Stimulated activated CD4-positive, alpha-beta T cell treated with anti-CD3 and anti-CD28 coated beads, Interleukin-15, amount 100 ng/mL, for 48 hours (primary cell): ENCODE results near the gene DAPK1.

Experiments
- DNase-seq, 2 donors: peaks; one replicate each; pipeline ENCODE4 v3.0.0-alpha.2; 2020; ENCODE audit warnings: low read depth in 2 of 2

DAPK1 gene

GRCh38 chr9:87711857-87712800 is 214.5 kb downstream of the DAPK1 start:
- no peak for DNase-seq

GRCh38 chr9:87712801-87713277 is 215.2 kb downstream of the DAPK1 start:
- no peak for DNase-seq

- peak; percentile 53 to 57 for DNase-seq
These were observed 215.8 kb downstream of the DAPK1 start for GRCh38 chr9:87713278-87713987.

- DNase-seq = no peak
These were observed 216.3 kb downstream of the DAPK1 start for GRCh38 chr9:87713988-87714330.

- no peak for DNase-seq
These were observed 217.2 kb downstream of the DAPK1 start for GRCh38 chr9:87714819-87715218.

- DNase-seq = no peak
These were observed 218.5 kb downstream of the DAPK1 start for GRCh38 chr9:87716141-87716540.

GRCh38 chr9:87717456-87717855 is 219.8 kb downstream of the DAPK1 start:
- DNase-seq = no peak

- no peak for DNase-seq
These were observed 220.6 kb downstream of the DAPK1 start for GRCh38 chr9:87718231-87718630.

GRCh38 chr9:87718852-87719612 is 221.4 kb downstream of the DAPK1 start:
- DNase-seq = no peak

GRCh38 chr9:87720173-87720572 is 222.5 kb downstream of the DAPK1 start:
- no peak for DNase-seq

GRCh38 chr9:87722393-87723088 is 224.9 kb downstream of the DAPK1 start:
- no peak for DNase-seq

- no peak for DNase-seq
These were observed 227.8 kb downstream of the DAPK1 start for GRCh38 chr9:87725356-87725899.

- DNase-seq = peak in 1 of 2 donors; percentile 37
These were observed 228.4 kb downstream of the DAPK1 start, which contains the start of gene CTSL for GRCh38 chr9:87725900-87726709. Gene CTSL, plus strand, starts transcription at chr9:87726119. Its CDS starts 1,485 bp downstream, at chr9:87727604.

- DNase-seq = no peak
These were observed 231.6 kb downstream of the DAPK1 start for GRCh38 chr9:87729246-87729645.

- DNase-seq = no peak
These were observed 233.7 kb downstream of the DAPK1 start for GRCh38 chr9:87731321-87731720.

GRCh38 chr9:87732344-87732743 is 234.7 kb downstream of the DAPK1 start:
- DNase-seq = no peak

GRCh38 chr9:87732756-87733155 is 235.1 kb downstream of the DAPK1 start:
- DNase-seq = no peak

- DNase-seq = no peak
These were observed 235.8 kb downstream of the DAPK1 start for GRCh38 chr9:87733273-87734052.

- DNase-seq = no peak
These were observed 236.4 kb downstream of the DAPK1 start for GRCh38 chr9:87734106-87734505.
